Stimulated activated CD8-positive, alpha-beta memory T cell treated with anti-CD3 and anti-CD28 coated beads, Interleukin-15, amount 100 ng/mL, for 4 hours (primary cell): ENCODE data around the gene NF2.

Source experiments
- DNase-seq, 2 donors: peaks; one replicate each; pipeline ENCODE4 v3.0.0-alpha.2; 2020; ENCODE audit warnings: low read depth in 2 of 2

The NF2 gene

GRCh38 chr22:29702000-29702930 lies 98.8 kb downstream of the NF2 start:
- DNase-seq = no peak

DNA sequence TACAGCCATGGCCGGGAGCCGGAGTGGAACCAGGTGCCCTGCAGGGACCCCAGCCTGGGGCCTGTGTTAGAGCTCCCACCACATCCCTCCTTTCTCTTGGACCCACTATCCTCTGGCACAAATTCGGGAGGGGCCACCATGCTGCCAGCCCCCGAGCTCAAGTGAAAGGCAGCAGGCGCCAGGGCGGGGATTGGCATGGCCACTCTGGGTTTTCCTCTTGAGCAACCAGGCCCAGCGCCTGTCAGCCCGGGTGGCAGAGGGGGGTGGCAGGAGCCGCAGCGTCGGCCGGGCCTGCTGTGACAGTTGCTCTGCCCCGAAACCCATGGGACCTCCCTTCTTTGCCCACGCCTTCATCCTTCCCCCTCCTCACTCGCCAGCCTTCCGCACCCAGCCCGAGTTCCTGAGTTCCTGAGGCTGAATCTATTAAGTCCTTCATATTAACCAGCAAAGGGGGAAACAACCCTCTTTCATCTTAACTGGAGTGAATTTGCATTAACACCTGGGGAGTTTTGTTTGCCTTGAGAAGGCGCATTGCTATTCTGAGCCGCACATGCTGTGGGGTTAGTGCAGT lies 99.6 kb downstream of the NF2 start:
- no peak for DNase-seq

DNA sequence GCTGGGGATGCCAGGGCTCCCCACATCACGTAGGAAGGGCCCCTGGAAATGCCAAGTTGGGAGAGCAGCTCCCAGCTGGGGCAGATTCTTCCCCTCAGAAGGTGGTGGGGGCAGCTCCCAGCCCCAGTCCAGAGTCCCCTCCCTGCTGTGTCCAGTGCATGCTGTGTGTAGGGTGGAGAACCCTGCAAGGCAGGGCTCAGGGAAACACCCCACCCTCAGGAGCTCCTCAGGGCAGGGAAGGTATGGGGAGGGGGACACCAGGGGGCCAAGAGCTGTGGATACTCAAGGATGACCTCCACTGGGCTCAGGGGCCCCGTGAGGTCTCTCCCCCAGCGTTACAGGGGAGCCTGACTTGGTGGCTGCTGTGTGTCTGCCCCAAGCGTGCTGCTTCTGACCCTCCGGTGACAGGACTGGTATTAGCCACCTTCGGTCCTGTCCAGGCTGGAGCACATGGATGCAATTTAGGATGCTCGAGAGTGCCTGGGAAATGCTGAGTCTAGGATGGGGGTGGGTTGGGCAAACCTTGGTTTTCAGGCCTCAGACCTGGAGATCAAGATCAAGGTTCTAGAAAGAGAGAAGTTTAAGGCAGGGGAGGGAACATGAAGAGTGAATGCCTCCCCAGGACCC lies 100.2 kb downstream of the NF2 start:
- no peak for DNase-seq

DNA sequence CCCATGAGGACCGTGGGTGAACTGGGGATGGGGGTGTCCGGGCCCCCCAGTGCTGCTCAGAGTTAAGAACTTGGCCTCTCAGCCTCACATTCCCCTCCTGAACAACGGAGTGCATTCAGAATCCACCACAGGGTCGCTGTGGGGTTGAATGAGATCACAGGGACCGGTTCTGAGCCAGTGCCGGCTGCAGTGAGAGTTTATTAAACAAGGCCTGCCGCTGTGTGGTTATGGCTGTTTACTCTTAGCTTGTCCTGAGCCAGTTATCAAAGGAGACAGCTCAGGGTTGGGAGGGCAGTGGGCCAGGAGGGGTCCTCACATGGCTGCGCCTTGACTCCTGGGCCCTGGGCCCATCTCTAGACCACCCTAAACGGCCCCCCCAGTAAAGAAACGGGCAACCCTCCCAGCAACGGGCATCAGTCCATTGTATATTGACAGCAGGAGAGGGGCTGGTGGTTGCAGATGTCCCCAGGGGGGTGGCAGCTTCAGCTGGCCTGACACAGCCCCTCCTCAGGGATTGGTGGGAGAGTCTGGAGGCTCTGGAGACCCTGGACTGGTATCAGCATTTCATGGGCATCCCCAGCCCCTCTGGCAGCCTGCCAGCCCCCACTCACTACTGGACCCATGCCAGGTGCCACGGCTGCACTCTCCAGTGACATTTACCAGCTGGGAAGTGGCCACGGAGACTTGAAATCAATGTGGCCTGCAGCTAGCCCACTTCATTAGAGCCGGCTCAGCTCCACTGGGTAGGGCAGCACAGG lies 101.3 kb downstream of the NF2 start:
- no peak for DNase-seq

GRCh38 chr22:29705651-29706050 lies 102.2 kb downstream of the NF2 start:
- no peak for DNase-seq

DNA sequence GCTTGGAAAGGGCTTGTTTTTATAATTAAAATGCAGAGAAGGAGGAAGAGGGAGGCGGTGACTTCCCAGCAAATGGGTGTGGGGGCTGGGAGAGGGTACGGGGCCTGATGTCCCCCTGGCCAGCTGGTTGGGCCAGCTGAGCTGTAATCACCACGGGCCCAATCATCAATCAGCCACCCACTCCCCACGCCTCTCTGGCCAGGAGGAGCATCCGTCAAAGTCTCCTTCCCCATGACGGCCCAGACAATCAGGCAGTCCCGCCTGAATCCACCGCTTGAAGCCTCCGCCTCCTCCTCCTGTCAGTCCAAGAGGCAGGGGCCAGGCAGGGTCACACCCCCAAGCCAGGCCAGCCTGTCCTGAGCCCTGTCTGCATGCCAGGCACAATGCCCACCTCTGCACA lies 103.1 kb downstream of the NF2 start:
- DNase-seq = no peak

DNA sequence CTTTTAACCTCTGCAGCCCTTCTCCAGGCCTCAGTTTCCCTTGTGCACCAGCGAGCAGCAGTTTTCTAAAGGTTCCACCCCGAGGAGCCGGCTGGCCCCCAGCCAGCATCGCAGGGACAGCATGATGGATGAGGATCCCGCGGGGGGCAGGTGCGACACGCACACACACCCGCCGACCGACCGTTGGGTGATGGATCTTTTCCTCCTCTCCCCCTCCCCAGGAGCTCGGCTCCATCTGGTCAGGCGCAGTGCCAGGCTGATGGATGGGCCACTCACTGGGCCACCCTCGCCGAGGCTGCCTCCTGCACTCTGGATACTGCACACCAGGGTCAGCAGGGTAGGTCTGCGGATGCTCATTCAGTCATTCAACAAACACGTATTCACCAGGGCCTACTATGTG lies 103.6 kb downstream of the NF2 start:
- DNase-seq = no peak

- DNase-seq = no peak
These were observed 104.0 kb downstream of the NF2 start for GRCh38 chr22:29707471-29707870.

GRCh38 chr22:29710193-29710592 lies 106.8 kb downstream of the NF2 start:
- no peak for DNase-seq

- no peak for DNase-seq
These were observed 107.6 kb downstream of the NF2 start for GRCh38 chr22:29710922-29711593.

GRCh38 chr22:29712119-29712518 lies 108.7 kb downstream of the NF2 start:
- no peak for DNase-seq

DNA sequence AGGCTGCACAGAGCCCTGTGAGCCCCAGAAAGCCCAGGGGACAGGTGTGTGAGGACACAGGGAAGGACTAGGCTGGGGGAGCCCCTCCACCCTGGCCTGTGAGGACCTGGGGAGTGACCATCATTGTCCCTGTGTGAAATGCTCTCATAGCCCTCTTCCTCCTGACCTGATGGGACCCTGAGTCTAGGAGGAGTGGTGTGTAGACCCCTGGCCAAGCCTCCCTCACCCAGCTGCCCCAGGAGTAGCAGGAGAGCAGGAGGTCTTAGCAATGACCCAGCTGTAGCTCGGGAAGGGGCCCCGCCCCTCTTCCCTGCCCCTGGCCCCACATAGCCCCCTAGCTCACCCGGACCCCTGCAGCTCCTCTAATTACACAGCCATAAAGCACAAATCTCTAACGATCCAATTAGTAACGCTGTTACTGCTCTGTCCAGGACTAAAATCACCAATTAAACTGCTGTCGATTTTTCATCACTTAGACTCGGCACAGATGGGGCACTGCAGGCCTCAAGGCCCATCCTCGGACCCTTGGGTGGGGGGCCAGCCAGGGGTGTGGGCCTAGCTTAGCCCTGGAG lies 109.8 kb downstream of the NF2 start:
- DNase-seq = no peak

GRCh38 chr22:29715240-29715639 lies 111.8 kb downstream of the NF2 start:
- DNase-seq = no peak

- DNase-seq = no peak
These were observed 112.3 kb downstream of the NF2 start for GRCh38 chr22:29715705-29716104.

DNA sequence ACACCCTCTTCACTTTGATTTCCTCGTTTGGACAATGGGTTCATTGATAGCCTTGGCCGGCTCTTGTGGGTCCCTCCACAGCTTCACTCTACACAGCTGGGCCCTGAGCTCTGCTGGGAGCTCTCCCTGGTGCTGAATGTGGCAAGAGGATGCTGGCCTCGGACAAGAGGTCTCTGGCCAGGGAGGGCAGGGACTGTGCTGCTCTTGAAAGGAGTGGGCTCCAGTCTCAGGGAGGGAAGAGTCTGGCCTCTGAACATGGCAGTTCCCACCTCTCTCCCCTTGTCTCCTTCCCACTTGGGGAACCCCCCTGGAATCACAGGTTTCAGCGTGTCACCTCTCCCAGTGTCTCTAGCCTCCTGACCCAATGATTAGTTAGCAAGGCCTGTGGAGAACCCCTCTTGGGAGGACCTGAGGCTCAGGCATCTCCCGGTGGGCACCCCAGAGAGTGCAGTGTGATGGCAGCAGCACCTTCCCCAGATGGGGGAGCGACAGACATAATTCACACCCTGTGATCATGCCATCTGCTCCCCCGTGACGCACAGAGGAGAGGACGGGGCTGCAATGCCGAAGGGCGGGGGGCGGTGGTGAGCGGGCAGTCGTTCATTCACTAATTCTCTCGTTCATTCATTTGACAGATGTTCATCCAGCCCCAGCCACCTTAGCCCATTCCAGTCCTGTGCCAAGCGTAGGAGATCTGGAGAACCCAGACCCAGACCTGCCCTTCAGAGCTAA lies 113.5 kb downstream of the NF2 start:
- DNase-seq = no peak

- no peak for DNase-seq
These were observed 114.4 kb downstream of the NF2 start for GRCh38 chr22:29717789-29718188.

DNA sequence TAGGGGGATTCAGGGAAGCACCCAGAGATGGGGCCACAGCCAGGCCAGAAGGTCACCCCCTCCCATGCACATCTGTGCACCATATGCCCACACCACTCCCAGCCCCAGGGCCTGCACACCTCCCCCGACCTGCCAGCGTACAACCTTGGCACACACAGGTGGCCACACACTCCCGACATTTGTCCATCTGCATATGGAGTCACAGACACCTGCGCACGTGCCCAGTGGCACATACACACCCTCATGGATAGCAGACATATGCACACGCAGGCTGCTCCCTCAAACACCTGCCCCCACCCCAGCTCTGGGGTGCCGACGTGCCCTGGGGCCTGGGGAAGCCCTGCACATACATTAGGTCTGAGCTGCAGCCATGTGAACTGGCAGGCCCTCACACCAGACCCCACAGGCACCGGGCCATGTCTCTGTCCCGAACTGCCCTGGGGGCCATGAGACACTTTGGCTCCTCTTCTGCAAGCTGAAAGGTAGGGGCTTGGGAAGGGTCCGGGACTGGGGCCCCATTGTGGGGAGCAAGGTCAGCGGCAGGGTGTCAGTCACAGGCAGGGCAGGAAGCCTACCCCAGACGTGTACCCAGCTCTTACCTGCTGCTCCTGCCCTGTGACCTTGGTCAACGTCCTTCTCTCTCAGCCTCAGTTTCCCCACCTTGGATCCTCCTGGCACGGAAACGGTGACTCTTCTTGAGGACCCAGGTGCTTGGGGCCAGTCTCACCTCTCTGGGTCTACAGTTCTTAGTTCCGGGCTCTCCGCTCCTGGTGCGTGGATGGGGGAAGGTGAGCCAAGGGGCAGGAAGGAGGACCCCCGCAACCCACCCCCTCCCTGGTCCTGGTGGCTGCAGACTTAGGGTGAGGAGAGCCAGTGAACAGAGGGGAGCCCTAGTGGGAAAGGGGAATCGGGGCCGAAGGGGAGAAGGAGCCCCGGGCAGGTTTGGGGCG lies 115.8 kb downstream of the NF2 start:
- DNase-seq = no peak

DNA sequence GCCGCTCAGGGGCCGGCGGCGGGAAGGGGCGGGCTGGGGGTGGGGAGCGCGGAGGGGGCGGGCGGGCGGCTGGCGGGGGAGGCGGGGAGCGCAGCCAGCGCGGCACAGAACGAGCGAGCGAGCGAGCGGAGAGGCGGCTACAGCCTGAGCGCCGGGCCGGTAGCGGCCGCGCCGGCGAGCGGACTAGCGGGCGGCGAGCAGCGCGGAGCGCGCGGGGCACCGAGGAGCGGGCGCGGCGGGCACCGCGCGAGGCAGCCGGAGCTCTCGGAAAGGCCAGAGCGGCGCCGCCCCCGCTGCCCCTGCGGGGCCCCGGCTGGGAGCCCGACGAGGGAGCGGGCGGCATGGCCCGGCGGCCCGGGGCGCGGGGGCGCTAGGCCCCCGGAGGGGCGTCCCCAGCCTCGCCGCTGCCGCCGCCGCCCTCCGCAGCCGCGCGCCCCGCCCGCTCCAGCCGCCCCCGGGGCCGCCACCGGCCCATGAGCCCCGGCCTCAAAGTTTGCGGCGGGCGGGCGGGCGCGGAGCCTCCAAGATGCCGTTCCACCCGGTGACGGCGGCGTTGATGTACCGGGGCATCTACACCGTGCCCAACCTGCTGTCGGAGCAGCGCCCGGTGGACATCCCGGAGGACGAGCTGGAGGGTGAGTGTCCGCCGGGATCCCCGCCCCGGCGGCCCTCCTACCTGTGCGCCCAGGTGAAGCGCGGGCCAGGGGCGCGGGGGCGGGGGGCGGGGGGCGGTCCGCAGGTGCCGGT lies 116.6 kb downstream of the NF2 start, which contains the start of gene CABP7:
TSS of gene CABP7 (plus strand) at position 105 of the 747 bp plus-strand sequence. CDS start at position 527, 422 bp downstream.
- no peak for DNase-seq
